Activated CD4-positive, alpha-beta T cell treated with anti-CD3 and anti-CD28 coated beads, Interleukin-2, amount 50 U/mL, for 24 hours (primary cell): ENCODE results near the gene CACNA2D3.

ENCODE experiments used
- DNase-seq, 2 donors: peaks; one replicate each; pipeline ENCODE4 v3.0.0-alpha.2; 2020; ENCODE audit warnings: low read depth in 1 of 2, low spot score in 1 of 2

Gene CACNA2D3

GRCh38 chr3:54168451-54168850, 46.1 kb downstream of the CACNA2D3 start:
- DNase-seq, result no peak

DNA sequence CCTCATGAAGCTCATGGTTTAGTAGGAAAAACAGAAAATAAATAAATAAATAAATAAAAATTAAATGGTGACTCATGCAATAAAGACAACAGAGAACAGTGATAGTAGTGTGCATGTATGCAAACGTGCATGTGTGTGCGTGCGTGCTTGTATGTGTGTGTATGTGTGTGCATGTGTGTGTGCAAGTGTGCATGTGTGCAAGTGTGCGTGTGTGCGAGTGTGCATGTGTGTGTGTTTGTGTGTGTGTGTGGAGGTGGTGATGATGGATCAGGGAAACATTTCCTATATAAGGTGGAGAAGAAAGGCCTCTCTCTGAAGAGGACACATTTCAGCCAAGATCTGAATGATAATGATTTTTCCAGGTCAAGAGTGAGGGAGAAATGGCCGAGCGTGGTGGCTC, 47.2 kb downstream of the CACNA2D3 start:
- no peak for DNase-seq

DNA sequence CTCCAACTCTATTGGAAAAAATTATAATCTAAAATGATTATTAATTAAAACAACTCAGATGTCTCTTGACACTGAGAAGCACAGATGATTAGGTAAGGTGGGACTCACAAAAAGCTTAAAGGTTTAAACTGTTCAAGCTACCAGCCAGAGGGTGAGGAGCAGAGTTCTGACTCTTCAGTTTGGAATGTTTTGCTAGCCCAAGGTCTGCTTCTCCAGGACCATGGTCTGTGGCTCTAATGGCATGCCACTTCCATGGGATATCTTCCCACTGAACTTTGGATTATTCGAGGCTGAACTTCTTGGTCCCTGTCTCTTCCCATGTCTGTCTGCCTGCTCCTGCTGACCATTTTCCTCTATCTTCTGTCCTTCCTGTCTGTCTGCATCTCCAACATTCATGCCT, 49.2 kb downstream of the CACNA2D3 start:
- no peak for DNase-seq

GRCh38 chr3:54171951-54172350, 49.6 kb downstream of the CACNA2D3 start:
- DNase-seq, result no peak

DNA sequence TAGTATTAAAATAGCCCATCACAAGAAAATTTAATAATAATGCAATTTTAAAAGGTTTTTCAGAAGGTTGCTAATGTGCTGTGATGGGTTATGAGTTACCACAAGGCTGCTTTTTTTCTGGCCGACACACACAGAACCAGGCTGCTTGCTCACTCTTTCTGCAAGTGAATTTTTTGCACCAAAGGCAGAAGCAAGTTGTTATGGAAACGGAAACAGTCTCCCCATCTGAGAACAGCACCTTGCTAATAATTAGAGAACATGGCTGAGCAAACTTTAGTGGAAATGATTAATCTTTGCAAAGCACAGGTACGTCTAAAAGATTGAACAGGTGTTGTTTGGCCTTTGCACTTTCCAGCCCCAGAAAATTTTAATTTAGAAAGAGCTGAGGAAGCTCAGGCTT, 51.0 kb downstream of the CACNA2D3 start:
- DNase-seq, result no peak

DNA sequence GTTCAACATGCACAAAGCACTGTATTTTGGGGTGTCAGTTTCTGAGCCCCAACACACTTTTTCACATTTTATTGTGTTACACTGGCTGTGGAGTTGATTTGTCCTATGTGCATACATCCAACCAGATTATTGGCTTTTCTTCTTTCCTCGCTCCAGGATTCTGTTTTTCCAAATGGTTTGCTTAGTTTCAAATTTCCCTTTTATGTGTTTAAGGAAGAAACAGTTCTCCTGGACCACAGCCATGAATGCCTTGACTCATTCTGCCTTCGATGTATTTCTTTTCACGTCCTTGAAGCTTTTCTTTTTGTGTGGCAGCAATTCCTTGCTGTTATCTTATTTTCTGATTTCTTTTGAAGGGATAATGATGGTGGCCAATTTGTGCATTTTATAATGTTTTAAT, 53.8 kb downstream of the CACNA2D3 start:
- no peak for DNase-seq

GRCh38 chr3:54177816-54178215, 55.5 kb downstream of the CACNA2D3 start:
- DNase-seq, result no peak

- no peak for DNase-seq
Observed at GRCh38 chr3:54178376-54178775, 56.0 kb downstream of the CACNA2D3 start.

- DNase-seq, result no peak
Observed at GRCh38 chr3:54180921-54181320, 58.6 kb downstream of the CACNA2D3 start.

- no peak for DNase-seq
Observed at GRCh38 chr3:54182242-54182641, 59.9 kb downstream of the CACNA2D3 start.

DNA sequence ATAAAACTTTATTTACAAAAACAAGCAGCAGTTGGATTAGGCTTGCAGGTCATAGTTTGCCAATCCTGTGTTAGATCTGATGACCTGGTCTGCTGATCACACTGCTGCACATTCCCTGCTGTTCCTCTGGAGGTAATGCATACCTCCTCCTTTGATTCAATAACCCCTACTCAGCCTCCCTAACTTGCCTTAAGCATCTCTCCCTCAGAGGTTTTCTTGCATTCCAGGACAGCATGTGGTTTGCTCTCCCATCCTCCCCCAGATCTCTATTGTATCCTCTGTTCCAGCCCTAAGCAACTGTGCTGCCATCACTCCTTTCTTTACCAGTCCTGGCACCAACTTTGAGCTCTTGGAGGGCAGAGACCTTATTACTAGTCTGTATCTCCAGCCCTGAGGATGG, 63.4 kb downstream of the CACNA2D3 start:
- no peak for DNase-seq

GRCh38 chr3:54188176-54188791, 65.9 kb downstream of the CACNA2D3 start:
- peak in 1 of 2 donors; percentile 2 for DNase-seq

GRCh38 chr3:54191220-54191619, 68.9 kb downstream of the CACNA2D3 start:
- DNase-seq, result no peak

DNA sequence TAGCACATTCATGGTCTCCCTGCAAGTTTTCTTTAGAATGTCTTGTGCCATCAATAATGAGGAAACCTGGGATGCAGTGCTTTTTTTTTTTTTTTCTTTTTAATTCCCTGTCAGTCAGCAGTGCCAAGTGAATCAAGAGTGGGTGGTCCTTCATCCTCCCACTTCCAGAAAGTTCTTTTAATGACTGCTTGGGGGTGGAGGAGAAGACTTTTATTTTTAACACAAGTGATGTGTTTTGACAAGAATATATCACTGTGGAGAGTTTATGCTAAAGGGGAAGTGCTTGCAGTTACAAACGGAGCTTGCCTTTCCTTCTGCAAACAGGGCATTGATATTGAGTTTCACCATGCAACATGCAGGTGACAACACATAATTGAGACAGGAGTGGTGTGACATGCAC, 69.7 kb downstream of the CACNA2D3 start:
- no peak for DNase-seq

- no peak for DNase-seq
Observed at GRCh38 chr3:54193093-54193492, 70.7 kb downstream of the CACNA2D3 start.

DNA sequence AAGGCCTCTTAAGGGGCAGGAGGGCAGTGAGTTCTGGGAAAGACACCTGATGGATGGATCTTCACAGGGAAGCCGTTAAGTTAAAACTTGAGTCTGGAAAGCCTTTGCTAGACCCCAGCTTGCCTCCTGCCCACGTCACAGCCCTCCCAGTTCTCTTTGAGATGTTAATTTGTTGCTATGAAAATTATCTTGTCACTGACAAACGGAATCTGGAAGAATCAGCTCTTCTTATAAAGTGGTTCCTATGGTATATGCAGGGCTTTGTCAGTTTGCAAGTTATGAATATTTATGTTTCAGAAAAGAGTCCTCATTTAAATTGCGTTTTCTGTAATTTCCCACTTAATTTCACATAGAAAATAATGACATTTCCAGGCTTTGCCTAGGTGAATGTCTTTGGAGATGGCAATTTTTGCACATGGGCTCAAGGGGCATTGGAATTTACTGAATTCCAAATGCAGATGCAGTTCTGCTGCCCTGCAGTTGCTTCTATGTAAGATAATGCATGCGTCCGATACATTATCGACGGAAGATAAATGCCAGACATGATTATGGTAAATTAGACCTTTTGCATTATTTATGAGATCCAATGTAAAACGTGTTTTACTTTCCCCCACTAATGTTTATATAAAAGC, 74.1 kb downstream of the CACNA2D3 start:
- DNase-seq, result no peak

DNA sequence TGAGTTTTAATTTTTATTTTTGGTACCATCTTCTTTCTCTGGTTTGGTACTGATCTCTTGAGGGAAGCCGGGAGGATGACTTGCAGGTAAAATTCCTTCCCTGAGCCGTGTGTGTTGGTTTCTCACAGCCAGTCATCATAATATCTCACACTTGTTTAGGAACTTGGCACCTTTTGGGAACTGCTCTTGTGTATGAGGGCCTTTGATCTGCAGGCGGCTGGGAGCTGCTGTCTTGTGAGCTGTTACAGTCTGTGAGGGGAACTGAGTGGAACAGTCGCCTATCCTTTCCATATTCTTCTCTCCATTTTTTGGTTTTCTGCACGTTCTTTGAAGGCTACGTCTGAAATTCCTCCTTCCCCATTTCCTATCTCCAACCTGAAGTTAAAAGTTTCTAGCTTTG, 75.2 kb downstream of the CACNA2D3 start:
- DNase-seq, result no peak

GRCh38 chr3:54198556-54198955, 76.2 kb downstream of the CACNA2D3 start:
- DNase-seq, result no peak

GRCh38 chr3:54202054-54202453, 79.7 kb downstream of the CACNA2D3 start:
- DNase-seq, result no peak

- no peak for DNase-seq
Observed at GRCh38 chr3:54202651-54203248, 80.4 kb downstream of the CACNA2D3 start.

GRCh38 chr3:54206874-54207273, 84.5 kb downstream of the CACNA2D3 start:
- DNase-seq, result no peak

DNA sequence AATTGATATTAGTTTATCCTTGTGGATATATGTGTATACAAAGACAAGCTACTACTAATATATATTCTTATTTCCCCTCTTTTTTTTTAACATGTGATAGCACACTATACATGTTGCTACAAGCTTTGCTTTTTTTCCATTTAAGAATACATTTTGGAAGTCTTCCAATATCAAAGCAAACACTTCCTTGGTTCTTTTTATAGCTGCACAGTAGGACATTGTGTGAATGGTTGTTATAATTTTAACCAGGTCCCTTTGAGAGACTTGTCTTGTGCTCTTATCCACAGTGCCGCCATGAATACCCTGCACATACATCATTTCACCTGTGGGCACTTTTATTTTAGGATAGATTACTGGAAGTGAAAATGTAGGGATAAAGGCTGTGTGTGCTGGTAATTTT, 88.7 kb downstream of the CACNA2D3 start:
- DNase-seq, result no peak

DNA sequence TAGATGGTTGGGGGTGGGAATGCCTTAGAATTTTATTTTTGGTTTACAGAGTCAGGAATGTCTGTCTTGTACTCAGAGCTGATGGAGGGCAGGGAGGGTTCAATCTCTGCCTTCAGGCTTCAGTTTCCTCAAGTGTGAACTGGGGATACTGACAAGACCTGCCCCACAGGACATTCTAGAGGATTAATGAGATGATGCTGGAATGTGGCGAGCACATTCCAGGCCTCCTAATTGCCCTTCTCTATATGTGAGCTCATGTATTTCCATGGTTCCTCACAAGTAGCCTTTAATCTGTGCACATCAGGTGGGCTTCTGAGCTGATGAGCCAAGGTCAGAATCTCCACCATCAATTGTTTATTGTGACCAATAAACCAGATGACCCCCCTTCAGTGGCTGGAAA, 90.4 kb downstream of the CACNA2D3 start:
- no peak for DNase-seq
